HG02885 (cell line): ENCODE data around the gene TNFRSF14.
"Not testable (repeated sequence)": the region's sequence is repeated elsewhere in the genome, so short reads cannot be mapped to it uniquely, and the experiment has no call there.

ENCODE experiments used
- ATAC-seq: cut with Tn5 transposase; IDR thresholded peaks from one replicate; pipeline ENCODE4 v1.9.1; 2021; ENCODE audit warnings: mild to moderate bottlenecking; ENCODE audit not compliant: unreplicated experiment, poor library complexity

TNFRSF14 gene

GRCh38 chr1:2551544-2551943, 4.6 kb upstream of the TNFRSF14 start:
- not testable (repeated sequence) for ATAC-seq

GRCh38 chr1:2552189-2552588, 4.0 kb upstream of the TNFRSF14 start:
- no peak for ATAC-seq

GRCh38 chr1:2553076-2553475, 3.1 kb upstream of the TNFRSF14 start:
- not testable (repeated sequence) for ATAC-seq

- ATAC-seq, result no peak
These were observed 2.1 kb upstream of the TNFRSF14 start for GRCh38 chr1:2553871-2554620.

GRCh38 chr1:2554621-2555387, 1.4 kb upstream of the TNFRSF14 start:
- no peak for ATAC-seq

- ATAC-seq, result peak; percentile 40
These were observed 416 bp upstream of the TNFRSF14 start for GRCh38 chr1:2555634-2556276.

- peak; percentile 17 for ATAC-seq
These were observed 709 bp downstream of the TNFRSF14 start for GRCh38 chr1:2556678-2557481.

GRCh38 chr1:2557482-2558400, 1.6 kb downstream of the TNFRSF14 start:
- ATAC-seq, result no peak

- ATAC-seq, result no peak
These were observed 2.2 kb downstream of the TNFRSF14 start for GRCh38 chr1:2558420-2558819.

GRCh38 chr1:2558861-2559260, 2.7 kb downstream of the TNFRSF14 start:
- ATAC-seq, result no peak

- ATAC-seq, result no peak
These were observed 3.5 kb downstream of the TNFRSF14 start for GRCh38 chr1:2559509-2560298.

GRCh38 chr1:2560299-2561073, 4.3 kb downstream of the TNFRSF14 start:
- no peak for ATAC-seq

GRCh38 chr1:2561446-2561845, 5.3 kb downstream of the TNFRSF14 start:
- no peak for ATAC-seq

- no peak for ATAC-seq
These were observed 6.0 kb downstream of the TNFRSF14 start for GRCh38 chr1:2561898-2562895.

GRCh38 chr1:2563205-2563604, 7.0 kb downstream of the TNFRSF14 start:
- no peak for ATAC-seq

GRCh38 chr1:2564006-2564814, 8.0 kb downstream of the TNFRSF14 start:
- no peak for ATAC-seq
